IMR-90 (cell line): ENCODE measurements around the gene FUT2. TPM values are rescaled to one million over a fixed set of nuclear protein-coding genes. Genes with fewer than 3 reads are reported as not detected.

Experiments
- ATAC-seq: fragments of 200-7000 bp; cut with Tn5 transposase; 2 replicates; pipeline ENCODE4 v1.9.1; 2020; ENCODE audit warnings: low read depth, mild to moderate bottlenecking, moderate library complexity
- BruUV-seq: library from RNA; stranded (reverse); fragments of 400-500 nt; replicated peaks from 2 replicates; lab custom pipeline; 2021; lab: Mats Ljungman, UMichigan
- CTCF ChIA-PET: fragments of 300-600 bp; formaldehyde crosslinking; extraction: SDS; loops from one replicate; lab custom pipeline; 2021; ENCODE audit warnings: antibody characterized with exemption; lab: Yijun Ruan, JAX
- POLR2A ChIA-PET: fragments of 300-600 bp; sonication (Branson Sonifier 250); formaldehyde crosslinking; loops from one replicate; lab custom pipeline; 2022; ENCODE audit warnings: antibody characterized with exemption; ENCODE audit not compliant: unreplicated experiment; lab: Charles Lee
- DNase-seq: peaks from one replicate; pipeline ENCODE4 v3.0.0; 2013
- H2AFZ ChIP-seq: replicated peaks from 2 replicates; pipeline ENCODE3; 2013; ENCODE audit warnings: low read length, mild to moderate bottlenecking; ENCODE audit not compliant: poor library complexity
- H2AK5ac ChIP-seq: 2 replicates; pipeline ENCODE4 v1.6.1; 2013; ENCODE audit warnings: low read depth, low read length, inconsistent platforms
- H2AK9ac ChIP-seq: replicated peaks from 2 replicates; pipeline ENCODE3; 2013; ENCODE audit warnings: mild to moderate bottlenecking, low read depth, low read length, moderate library complexity; ENCODE audit not compliant: poor library complexity
- H2BK120ac ChIP-seq: 2 replicates; pipeline ENCODE4 v1.6.1; 2013; ENCODE audit warnings: low read depth, low read length, inconsistent platforms
- H2BK15ac ChIP-seq: 3 replicates; pipeline ENCODE4 v1.6.1; 2013; ENCODE audit warnings: low read depth, low read length, inconsistent platforms
- H2BK20ac ChIP-seq: 2 replicates; pipeline ENCODE4 v1.6.1; 2013; ENCODE audit warnings: low read depth, mild to moderate bottlenecking, inconsistent platforms, low read length, moderate library complexity
- H2BK5ac ChIP-seq: 2 replicates; pipeline ENCODE4 v1.6.1; 2013; ENCODE audit warnings: mild to moderate bottlenecking, low read depth, low read length, inconsistent platforms; ENCODE audit not compliant: poor library complexity, severe bottlenecking
- H3K14ac ChIP-seq: replicated peaks from 2 replicates; pipeline ENCODE4 v1.6.1; 2013; ENCODE audit warnings: low read depth, low read length, inconsistent platforms
- H3K18ac ChIP-seq: 2 replicates; pipeline ENCODE4 v1.6.1; 2013; ENCODE audit warnings: low read depth, low read length, control low read depth
- H3K23ac ChIP-seq: 2 replicates; pipeline ENCODE4 v1.6.1; 2013; ENCODE audit warnings: low read depth, low read length, inconsistent platforms
- H3K27ac ChIP-seq: 2 replicates; pipeline ENCODE4 v1.5.1; 2013; ENCODE audit warnings: mild to moderate bottlenecking, control low read depth, low read length; ENCODE audit not compliant: insufficient read depth
- H3K27me3 ChIP-seq: 2 replicates; pipeline ENCODE4 v1.6.1; 2013; ENCODE audit warnings: low read length; ENCODE audit not compliant: control insufficient read depth, insufficient read depth
- H3K36me3 ChIP-seq: 2 replicates; pipeline ENCODE4 v1.6.1; 2013; ENCODE audit warnings: low read length, mixed read lengths; ENCODE audit not compliant: control insufficient read depth, insufficient read depth
- H3K4ac ChIP-seq: 2 replicates; pipeline ENCODE4 v1.6.1; 2013; ENCODE audit warnings: low read depth, low read length, inconsistent platforms
- H3K4me1 ChIP-seq: 2 replicates; pipeline ENCODE4 v1.6.1; 2013; ENCODE audit warnings: low read length, mixed read lengths; ENCODE audit not compliant: control insufficient read depth, insufficient read depth
- H3K4me2 ChIP-seq: 2 replicates; pipeline ENCODE4 v1.6.1; 2013; ENCODE audit warnings: low read depth, mild to moderate bottlenecking, control low read depth, low read length, moderate library complexity
- H3K4me3 ChIP-seq: 2 replicates; pipeline ENCODE4 v1.5.1; 2013; ENCODE audit warnings: low read depth, mild to moderate bottlenecking, control low read depth, low read length, moderate library complexity; ENCODE audit not compliant: insufficient read depth
- H3K56ac ChIP-seq: 2 replicates; pipeline ENCODE4 v1.6.1; 2013; ENCODE audit warnings: low read length, inconsistent platforms; ENCODE audit not compliant: insufficient read depth; ENCODE audit errors: extremely low read depth
- H3K79me1 ChIP-seq, 2 experiments: 2 replicates each; pipeline ENCODE4 v1.6.1; 2013; ENCODE audit warnings: low read length in 2 of 2, inconsistent platforms in 1 of 2, low read depth in 1 of 2
- H3K9ac ChIP-seq: 2 replicates; pipeline ENCODE4 v1.6.1; 2013; ENCODE audit warnings: low read depth, low read length, control low read depth
- H3K9me1 ChIP-seq: 2 replicates; pipeline ENCODE4 v1.6.1; 2013; ENCODE audit warnings: low read length, inconsistent platforms; ENCODE audit not compliant: insufficient read depth
- H3K9me3 ChIP-seq: 2 replicates; pipeline ENCODE4 v1.6.1; 2013; ENCODE audit warnings: low read length; ENCODE audit not compliant: control insufficient read depth, insufficient read depth
- H4K20me1 ChIP-seq: 2 replicates; pipeline ENCODE4 v1.6.1; 2013; ENCODE audit warnings: low read length, inconsistent platforms; ENCODE audit not compliant: insufficient read depth
- H4K5ac ChIP-seq: 2 replicates; pipeline ENCODE4 v1.6.1; 2013; ENCODE audit warnings: mild to moderate bottlenecking, low read depth, low read length, control low read depth
- H4K8ac ChIP-seq, 2 experiments: 2 replicates each; pipeline ENCODE4 v1.6.1; 2013; ENCODE audit warnings: low read depth in 2 of 2, low read length in 2 of 2, control low read depth in 1 of 2, inconsistent platforms in 1 of 2
- H4K91ac ChIP-seq: 2 replicates; pipeline ENCODE4 v1.6.1; 2013; ENCODE audit warnings: low read depth, low read length, inconsistent platforms; ENCODE audit not compliant: insufficient read depth
- BHLHE40 ChIP-seq: fragments of 150-350 bp; IDR thresholded peaks from 2 replicates; pipeline ENCODE4 v1.6.1; 2016; ENCODE audit warnings: mild to moderate bottlenecking, low read depth, low read length
- CEBPB ChIP-seq: IDR thresholded peaks from 2 replicates; pipeline ENCODE4 v1.6.1; 2012; ENCODE audit warnings: low read depth, low read length, improper control_type of control experiment
- CHD1 ChIP-seq: IDR thresholded peaks from 2 replicates; pipeline ENCODE4 v1.6.1; 2012; ENCODE audit warnings: low read depth, low read length, improper control_type of control experiment
- CTCF ChIP-seq: conservative IDR thresholded peaks from 2 replicates; pipeline ENCODE4 v1.5.1; 2012; ENCODE audit warnings: mild to moderate bottlenecking, low read depth, low read length, improper control_type of control experiment
- FOS ChIP-seq: fragments of 150-350 bp; IDR thresholded peaks from 2 replicates; pipeline ENCODE4 v1.6.1; 2016; ENCODE audit warnings: low read depth, low read length
- MAFK ChIP-seq: IDR thresholded peaks from 2 replicates; pipeline ENCODE4 v1.6.1; 2012; ENCODE audit warnings: low read depth, low read length, improper control_type of control experiment
- MXI1 ChIP-seq: IDR thresholded peaks from 2 replicates; pipeline ENCODE4 v1.6.1; 2012; ENCODE audit warnings: low read depth, mild to moderate bottlenecking, low read length, moderate library complexity, borderline replicate concordance
- NFE2L2 ChIP-seq: fragments of 150-350 bp; IDR thresholded peaks from 2 replicates; pipeline ENCODE4 v1.6.1; 2016; ENCODE audit warnings: low read depth, mild to moderate bottlenecking, low read length
- POLR2A ChIP-seq: IDR thresholded peaks from 2 replicates; pipeline ENCODE4 v1.6.1; 2012; ENCODE audit warnings: mild to moderate bottlenecking, low read depth, low read length
- RAD21 ChIP-seq: IDR thresholded peaks from 2 replicates; pipeline ENCODE4 v1.6.1; 2012; ENCODE audit warnings: low read length, improper control_type of control experiment
- RCOR1 ChIP-seq: IDR thresholded peaks from 2 replicates; pipeline ENCODE4 v1.6.1; 2012; ENCODE audit warnings: mild to moderate bottlenecking, low read length, improper control_type of control experiment; ENCODE audit not compliant: insufficient replicate concordance
- RFX5 ChIP-seq: IDR thresholded peaks from 2 replicates; pipeline ENCODE4 v1.8.0; 2012; ENCODE audit warnings: low read depth, mild to moderate bottlenecking, low read length, moderate library complexity
- SMC3 ChIP-seq: fragments of 150-350 bp; IDR thresholded peaks from 2 replicates; pipeline ENCODE4 v1.6.1; 2016; ENCODE audit warnings: low read depth, mild to moderate bottlenecking, antibody characterized with exemption, low read length, moderate library complexity
- USF2 ChIP-seq: fragments of 150-350 bp; IDR thresholded peaks from 2 replicates; pipeline ENCODE4 v1.6.1; 2017; ENCODE audit warnings: mild to moderate bottlenecking, antibody characterized with exemption, low read length, low read depth
- WGBS, 2 experiments: methylation state at CpG; one replicate each; pipeline versions ENCODE4 v1.1.5 to v1.1.7; 2013; ENCODE audit warnings: missing lambda C conversion rate in 2 of 2; ENCODE audit not compliant: insufficient read length in 1 of 2; ENCODE audit errors: extremely low coverage in 2 of 2; 5-methylcytosine and 5-hydroxymethylcytosine counted together
- dilution Hi-C: fragments of 300-500 bp; cut with HindIII; formaldehyde crosslinking; loops from one replicate; pipeline ENCODE4 v1.14.3; 2018; ENCODE audit warnings: low sequenced_read_pairs; ENCODE audit not compliant: unreplicated experiment
- in situ Hi-C: fragments of 300-500 bp; cut with MboI; formaldehyde crosslinking; loops from 3 replicates; pipeline ENCODE4 v1.14.3; 2019; ENCODE audit warnings: low sequenced_read_pairs, inconsistent platforms, mixed read lengths
- intact Hi-C: fragments of 100-400 bp; cut with micrococcal nuclease; formaldehyde crosslinking; loops from 2 replicates; pipeline ENCODE4 v1.10.0; 2022
- polyA plus RNA-seq, 3 experiments: library from polyadenylated mRNA; depleted of rRNA; stranded (reverse); fragments of >200 nt; gene quantifications; 2 replicates each; pipeline ENCODE4 v1.2.3, GENCODE V29; 2012; ENCODE audit warnings: low replicate concordance in 1 of 3
- total RNA-seq: library from RNA; depleted of rRNA; stranded (reverse); fragments of >200 nt; gene quantifications from 2 replicates; pipeline ENCODE4 v1.2.3, GENCODE V29; 2012
- TF ChIP-seq, protein P1 (sequence below): fragments of 150-350 bp; IDR thresholded peaks from 2 replicates; pipeline ENCODE4 v1.6.1; 2016; ENCODE audit warnings: low read depth, mild to moderate bottlenecking, low read length, moderate library complexity, borderline replicate concordance

The FUT2 gene
- total and polyA plus RNA-seq, 2 of the 4 experiments (the other 2 are of a cell fraction) = not detected

DNA sequence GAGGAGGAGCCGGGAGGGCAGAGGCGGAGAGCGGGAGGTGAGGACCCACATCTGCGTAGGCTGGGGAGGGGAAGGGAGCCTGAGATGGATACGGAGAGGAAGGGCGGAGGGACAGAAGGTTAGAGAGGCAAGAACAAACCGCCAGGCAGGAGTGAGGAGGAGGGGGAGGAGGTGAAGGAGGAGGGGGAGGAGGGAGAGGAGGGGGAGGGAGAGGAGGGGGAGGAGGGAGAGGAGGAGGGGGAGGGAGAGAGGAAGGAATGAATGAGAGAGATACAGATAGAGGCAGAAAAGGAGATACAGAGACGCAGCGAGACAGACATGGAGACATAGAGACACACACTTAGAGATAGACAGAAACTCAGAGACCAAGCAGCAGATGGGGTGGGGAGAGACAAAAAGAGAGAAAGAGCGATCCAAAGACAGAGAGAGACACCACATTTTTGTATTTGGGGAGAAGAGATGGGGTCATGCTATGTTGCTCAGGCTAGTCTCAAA lies 49.0 kb upstream of the FUT2 start:
- Histone ChIP-seq H3K9me1 (no peaks in the 10 kb centered on the region; the same call in 1 of the 2 replicates), H3K23ac (no peak overlapping the region), H3K14ac (no peak overlapping the region), H4K91ac (peak overlapping the region; percentile 23; the same call in 1 of the 2 replicates), H3K4me1 (peaks cover 5% of the 10 kb centered on the region), H2AK5ac (peak overlapping the region; percentile 58), H2AK9ac (peak overlapping the region; percentile 89), H3K9me3 (peaks cover 3% of the 10 kb centered on the region; the same call in 1 of the 2 replicates), H3K18ac (no peak overlapping the region), H3K4me2 (peak overlapping the region; percentile 31), H3K36me3 (no peaks in the 10 kb centered on the region), H3K27me3 (no peaks in the 10 kb centered on the region), H4K5ac (no peak overlapping the region), H3K79me1 (no peaks in the 10 kb centered on the region), H2BK5ac (no peak overlapping the region), H3K9ac (no peak overlapping the region), H3K27ac (no peak overlapping the region), H3K56ac (no peak overlapping the region), H2BK15ac (0 out of 3 replicates have a peak overlapping the region, but pooled peaks have one; percentile 40), H2BK20ac (0 out of 2 replicates have a peak overlapping the region, but pooled peaks have one; percentile 14), H4K8ac (peak overlapping the region; percentile 51 to 57; a peak in 3 of 4 replicates), H3K4me3 (peak overlapping the region; percentile 9; the same call in 1 of the 2 replicates), H4K20me1 (no peaks in the 10 kb centered on the region), H2BK120ac (peak overlapping the region; percentile 21; the same call in 1 of the 2 replicates), H2AFZ (peak overlapping the region; percentile 91), H3K4ac (peak overlapping the region; percentile 32; the same call in 1 of the 2 replicates)
- intact Hi-C loops (loop anchor here (2.0 to 10.0 kb wide), 3 partner anchors 138 to 318 kb away; partner anchors contain the start of gene FTL), in situ Hi-C loops (loop anchor here (10.0 kb wide), 2 partner anchors 188 to 318 kb away; partner anchors contain the start of genes FTL and HSD17B14), dilution Hi-C loops (no loop called here)
- CTCF ChIA-PET = no interaction called here
- no peak for DNase-seq
- 20% methylated on average over 1 of the region's 10 CpGs; no CpG with 5 or more reads in 1 of the 2 experiments for WGBS, 2 experiments
- BruUV-seq = no TSS peak
- POLR2A ChIA-PET = no interaction called here
- ATAC-seq = no peak
- TF ChIP-seq MAFK = no peak
- no peak for TF ChIP-seq CHD1
- TF ChIP-seq, protein P1, sequence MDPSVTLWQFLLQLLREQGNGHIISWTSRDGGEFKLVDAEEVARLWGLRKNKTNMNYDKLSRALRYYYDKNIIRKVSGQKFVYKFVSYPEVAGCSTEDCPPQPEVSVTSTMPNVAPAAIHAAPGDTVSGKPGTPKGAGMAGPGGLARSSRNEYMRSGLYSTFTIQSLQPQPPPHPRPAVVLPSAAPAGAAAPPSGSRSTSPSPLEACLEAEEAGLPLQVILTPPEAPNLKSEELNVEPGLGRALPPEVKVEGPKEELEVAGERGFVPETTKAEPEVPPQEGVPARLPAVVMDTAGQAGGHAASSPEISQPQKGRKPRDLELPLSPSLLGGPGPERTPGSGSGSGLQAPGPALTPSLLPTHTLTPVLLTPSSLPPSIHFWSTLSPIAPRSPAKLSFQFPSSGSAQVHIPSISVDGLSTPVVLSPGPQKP = no peak
- no peak for TF ChIP-seq POLR2A
- TF ChIP-seq USF2 = no peak
- TF ChIP-seq FOS = no peak
- no peak for TF ChIP-seq RCOR1
- no peak for TF ChIP-seq RAD21
- TF ChIP-seq NFE2L2 = no peak
- no peak for TF ChIP-seq RFX5
- TF ChIP-seq MXI1 = no peak
- no peak for TF ChIP-seq CEBPB
- no peak for TF ChIP-seq CTCF
- TF ChIP-seq BHLHE40 = no peak
- TF ChIP-seq SMC3 = no peak
